Suppressor macrophage (primary cell): Measurements from ENCODE around the gene AGBL4.

Experiments used
- DNase-seq, 4 experiments: peaks; one replicate each; pipeline ENCODE4 v3.0.0-alpha.2; 2020 to 2022

Gene AGBL4

DNA sequence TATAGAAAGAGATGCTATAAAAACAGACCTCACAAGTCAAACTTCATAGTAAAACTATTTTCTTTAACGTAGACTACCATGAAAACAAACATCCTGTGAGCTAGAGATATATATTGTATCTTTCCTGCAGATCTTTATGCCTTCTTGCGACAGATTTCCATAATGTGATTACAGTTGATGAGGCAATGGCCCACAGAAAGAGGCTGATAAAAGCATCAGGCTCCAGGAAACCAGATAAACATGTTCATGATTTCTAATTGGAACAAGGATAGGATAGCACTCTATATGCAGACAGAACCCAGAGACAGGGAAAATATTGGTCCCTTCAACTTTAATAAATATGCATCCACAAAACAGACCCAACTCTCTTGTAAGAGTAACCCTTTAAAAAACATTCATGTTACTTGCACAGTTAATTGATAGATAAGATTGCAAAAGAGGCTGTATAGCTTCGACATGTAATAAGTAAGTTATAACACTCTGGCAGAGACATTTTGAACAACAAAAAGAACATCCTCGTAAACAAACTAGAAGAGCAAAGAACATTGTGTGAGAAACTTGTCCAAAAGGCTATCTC is 329.4 kb downstream of the AGBL4 start:
- no peak for DNase-seq

DNA sequence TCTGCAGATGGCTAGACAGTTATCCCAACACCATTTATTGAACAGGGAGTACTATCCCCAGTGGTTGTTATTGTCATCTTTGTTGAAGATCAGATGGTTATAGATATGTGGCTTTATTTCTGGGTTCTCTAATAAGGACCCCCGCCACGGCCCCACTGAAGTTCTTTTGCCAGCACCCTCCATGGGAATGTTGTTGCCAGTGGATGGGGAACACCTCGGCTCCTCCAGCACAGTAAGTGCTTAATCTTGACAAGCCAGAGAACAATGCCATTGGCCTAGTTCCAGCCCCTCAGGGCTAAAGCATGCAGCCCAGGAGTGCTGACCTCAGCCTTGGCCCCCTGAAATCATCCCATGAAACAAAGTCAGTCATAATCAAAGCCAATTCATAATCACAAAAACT is 337.6 kb downstream of the AGBL4 start:
- DNase-seq: no peak

DNA sequence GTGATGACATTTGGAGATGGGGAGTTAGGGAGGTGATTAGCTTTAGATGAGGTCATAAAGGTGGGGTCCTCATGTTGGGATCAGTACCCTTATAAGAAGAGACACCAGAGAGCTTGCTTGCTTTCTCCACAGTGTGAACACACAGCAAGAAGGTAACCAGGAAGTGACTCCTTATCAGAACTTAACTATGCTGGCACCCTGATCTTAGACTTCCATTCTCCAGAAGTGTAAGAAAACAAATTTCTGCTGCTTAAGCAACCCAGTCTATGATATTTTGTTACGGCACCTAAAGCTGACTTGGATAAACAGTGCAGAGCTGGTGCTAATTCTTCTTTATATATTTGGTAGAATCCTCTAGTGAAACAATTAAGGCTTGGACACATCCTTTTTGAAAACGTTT is 346.0 kb downstream of the AGBL4 start:
- DNase-seq: no peak

DNA sequence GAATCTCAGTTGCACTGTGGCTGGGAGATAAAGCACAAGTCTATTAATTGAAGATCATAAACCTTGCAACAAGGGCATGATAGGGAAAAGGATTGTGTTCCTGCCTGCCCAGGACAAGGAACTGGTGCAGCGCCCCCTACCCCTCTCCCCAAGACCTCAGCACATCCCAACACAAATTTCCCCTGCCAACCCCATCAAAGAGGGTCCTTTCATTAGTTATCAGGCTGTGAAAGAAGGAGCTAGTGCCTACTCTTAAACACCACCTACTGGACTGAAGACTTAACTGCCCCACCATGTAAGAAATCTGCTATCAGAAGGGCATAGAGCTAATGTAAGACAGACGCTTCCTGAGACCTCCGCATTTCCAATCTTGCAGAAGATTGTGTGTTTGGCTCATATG is 372.6 kb downstream of the AGBL4 start:
- DNase-seq: no peak

DNA sequence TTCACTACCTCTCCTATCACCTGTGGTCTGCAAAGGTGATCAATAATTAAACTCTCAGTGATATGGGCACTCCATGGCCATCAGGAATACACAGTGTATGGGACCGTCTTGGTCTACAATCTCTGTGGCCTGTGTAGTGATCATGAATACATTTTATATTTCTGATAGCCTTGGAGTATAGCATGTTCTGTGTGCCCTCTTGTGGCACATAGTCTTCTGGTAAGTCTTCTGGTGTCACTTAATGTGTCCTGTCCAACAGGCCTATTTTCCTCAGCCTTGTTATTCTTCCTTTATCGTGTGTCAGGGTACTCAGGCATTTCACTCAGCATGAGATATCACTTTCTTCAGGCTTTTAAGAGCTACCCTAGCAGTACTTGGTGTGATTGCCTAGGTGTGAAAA is 393.6 kb downstream of the AGBL4 start:
- DNase-seq: no peak

DNA sequence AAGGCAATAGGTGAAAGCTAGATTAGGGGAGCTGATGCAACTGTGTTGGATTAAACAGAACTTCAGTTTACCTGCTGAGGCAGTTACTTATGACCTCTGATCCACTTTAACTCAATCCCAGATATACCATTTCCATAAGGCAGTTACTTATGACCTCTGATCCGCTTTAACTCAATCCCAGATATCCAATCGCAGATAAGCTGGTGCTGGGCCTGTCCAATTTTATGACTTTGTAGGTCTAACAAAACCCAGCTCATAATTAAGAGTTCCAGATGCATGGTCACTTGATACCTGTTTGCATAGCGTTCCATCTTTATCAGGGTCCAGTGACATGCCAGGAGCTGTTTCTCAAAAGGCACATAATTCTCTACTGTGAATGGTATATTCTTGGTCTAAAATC is 396.0 kb downstream of the AGBL4 start:
- no peak for DNase-seq

DNA sequence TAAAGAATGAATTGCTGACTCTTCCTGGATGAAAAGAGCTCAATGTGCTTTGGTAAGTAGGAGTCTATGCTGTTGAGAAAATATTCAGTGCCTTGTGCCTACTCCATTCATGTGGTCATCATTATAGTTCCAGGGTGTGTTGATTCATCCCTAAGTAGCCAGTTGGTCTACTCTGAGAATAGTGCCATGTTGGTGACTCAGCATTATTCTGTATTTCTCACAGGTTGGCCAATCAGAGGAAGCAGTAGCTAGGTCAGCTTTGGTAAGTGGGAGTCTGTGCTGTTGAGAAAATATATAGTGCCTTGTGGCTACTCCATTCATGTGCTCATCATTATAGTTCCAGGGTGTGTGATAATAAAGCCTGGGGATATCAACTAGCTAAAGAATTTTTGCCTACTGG is 397.3 kb downstream of the AGBL4 start:
- DNase-seq: no peak

DNA sequence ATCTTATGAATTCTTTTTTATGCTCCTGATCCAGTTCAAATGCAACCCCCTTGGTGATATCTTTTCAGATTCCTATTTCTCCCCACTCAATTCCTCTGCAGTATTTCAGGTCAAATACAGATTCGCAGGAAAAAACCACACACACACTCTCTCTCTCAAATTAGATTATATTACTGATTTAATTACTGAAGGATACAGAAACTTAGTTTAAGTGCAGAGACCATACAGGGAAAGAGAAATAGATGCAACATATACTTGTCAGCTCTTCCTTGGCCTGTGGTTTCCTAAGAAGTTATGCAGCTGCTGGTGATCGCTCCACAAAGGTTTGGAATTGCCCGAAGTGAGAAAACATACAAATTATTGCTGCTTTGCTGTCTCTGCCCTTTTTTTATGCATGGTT is 400.9 kb downstream of the AGBL4 start:
- DNase-seq: no peak

DNA sequence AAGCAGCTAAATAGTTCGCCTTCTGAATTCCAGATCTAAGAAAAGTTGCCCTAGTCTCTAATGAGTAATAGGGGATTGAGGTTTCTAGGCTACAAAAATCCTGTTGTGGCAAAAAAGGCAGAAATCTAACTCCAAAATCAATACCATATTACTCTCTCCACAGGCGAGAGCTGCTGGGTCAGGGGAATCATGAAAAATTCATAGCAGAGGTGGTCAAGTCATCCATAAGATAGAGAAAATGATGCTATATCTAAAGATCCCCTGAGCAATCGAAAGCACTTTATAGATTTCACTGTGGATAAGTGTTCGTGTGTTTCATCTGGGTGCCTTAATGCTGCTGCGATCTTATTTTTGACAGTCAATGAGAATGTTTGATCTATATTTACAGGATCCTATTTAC is 417.7 kb downstream of the AGBL4 start:
- no peak for DNase-seq

DNA sequence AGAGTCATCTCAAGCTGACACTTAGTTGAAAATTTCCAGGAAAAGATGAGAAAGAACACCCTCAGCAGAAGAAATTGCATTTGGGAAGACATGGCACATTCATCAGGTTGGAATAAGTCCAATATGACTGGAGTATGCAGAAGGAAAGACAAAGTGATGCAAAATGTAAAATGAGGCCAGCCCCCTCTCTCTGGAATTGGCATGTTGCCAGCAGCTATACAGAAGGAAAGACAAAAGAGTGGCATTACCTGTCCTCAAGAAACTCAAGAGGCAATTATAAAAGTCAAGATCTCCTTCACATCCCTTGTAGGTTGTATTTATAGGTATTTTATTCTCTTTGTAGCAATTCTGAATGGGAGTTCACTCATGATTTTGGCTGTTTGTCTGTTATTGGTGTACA is 426.3 kb downstream of the AGBL4 start:
- DNase-seq: no peak

DNA sequence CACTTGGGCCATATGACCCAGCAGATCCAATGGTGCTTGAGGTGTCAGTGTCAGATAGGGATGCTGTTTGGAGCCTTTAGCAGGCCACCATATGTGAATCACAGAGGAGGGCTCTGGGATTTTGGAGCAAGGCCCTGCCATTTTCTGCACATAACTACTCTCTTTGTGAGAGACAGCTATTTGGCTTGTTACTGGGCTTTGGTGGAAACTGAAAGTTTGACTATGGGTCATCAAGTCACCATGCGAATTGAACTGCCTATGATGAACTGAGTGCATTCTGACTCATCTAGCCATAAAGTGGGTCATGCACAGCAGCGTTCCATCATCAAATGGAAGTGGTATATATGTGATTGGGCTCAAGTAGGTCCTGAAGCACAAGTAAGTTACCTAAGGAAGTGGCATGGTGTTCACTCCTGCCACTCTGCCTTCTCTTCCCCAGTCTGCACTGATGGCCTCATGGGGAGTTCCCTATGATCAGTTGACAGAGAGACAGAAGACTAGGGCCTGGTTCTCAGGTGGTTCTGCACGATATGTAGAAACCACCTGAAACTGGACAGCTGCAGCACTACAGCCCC is 447.3 kb downstream of the AGBL4 start:
- DNase-seq: no peak

DNA sequence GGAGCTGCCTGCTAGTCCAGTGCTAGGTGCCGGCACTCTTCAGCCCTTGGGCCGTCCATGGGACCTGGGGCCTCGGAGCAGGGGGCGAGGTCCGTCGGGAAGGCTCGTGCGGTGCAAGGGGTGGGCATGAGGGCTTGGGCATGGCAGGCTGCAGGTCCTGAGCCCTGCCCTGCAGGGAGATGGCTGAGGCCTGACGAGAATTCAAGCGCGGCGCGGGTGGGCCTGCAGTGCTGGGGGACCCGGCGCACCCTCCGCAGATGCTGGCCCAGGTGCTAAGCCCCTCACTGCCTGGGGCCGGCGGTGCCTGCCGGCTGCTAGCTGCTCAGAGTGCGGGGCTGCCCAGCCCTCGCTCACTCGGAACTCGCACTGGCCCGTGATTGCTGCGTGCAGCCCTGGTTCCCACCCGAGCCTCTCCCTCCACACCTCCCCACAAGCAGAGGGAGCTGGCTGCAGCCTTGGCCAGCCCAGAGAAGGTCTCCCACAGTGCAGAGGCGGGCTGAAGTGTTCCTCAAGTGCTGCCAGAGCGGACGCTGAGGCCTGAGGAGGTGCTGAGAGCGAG is 467.0 kb downstream of the AGBL4 start:
- DNase-seq: no peak

DNA sequence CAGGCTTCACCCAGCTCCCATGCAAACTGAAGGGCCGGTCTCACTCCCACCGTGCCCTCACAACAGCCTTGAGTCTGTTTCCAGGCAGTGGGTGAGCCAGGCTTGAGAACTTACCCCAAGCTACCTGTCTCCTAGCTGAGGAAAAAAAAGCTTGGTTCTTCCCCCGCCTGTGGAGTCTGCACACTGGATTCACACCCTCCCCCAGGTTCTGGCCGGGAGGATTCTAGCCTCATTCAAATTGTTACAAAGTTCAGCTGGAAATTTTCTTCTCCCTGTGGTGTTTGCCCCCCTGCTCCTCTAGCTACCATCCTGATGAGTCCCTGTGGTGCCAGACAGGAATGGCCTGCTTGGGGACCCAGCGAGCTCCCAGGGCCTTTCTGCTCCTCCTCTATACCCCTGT is 471.7 kb downstream of the AGBL4 start:
- no peak for DNase-seq

DNA sequence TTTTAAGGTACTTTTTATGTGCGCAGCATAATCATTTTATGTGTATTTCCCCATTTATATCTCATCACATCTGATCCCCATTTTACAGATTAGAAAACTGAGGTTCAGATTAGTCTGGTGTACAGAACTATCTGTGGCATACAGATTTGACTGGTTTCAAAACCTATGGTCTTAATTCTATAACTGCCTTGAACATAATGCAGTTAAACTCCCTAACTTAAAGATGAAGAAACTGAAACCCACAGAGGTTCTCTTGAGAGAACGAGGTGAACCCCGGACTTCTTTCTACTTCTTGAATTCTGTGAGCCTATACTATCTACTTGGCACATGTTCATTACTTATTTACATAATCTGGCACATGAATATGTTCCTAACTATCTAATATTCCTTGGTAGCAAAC is 479.1 kb downstream of the AGBL4 start:
- DNase-seq: no peak

DNA sequence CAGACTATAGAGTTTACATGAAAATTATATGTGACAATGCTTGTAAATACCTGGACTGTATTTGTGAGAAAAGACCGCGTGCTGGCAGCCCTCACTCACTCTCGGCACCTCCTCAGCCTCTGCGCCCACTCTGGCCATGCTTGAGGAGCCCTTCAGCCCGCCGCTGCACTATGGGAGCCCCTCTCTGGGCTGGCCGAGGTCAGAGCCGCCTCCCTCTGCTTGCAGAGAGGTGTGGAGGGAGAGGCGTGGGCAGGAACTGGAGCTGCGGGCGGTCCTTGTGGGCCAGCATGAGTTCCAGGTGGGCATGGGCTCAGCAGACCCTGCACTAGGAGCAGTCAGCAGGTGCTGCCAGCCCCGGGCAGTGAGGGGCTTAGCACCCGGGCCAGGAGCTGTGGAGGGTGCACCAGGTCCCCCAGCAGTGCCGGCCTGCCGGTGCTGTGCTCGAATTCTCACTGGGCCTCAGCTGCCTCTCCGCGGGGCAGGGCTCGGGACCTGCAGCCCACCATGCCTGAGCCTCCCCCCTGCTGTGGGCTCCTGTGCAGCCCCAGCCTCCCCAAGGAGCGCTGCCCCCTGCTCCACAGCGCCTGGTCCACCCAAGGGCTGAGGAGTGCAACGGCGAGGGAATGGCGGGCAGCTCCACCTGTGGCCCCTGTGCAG is 482.5 kb downstream of the AGBL4 start:
- no peak for DNase-seq

DNA sequence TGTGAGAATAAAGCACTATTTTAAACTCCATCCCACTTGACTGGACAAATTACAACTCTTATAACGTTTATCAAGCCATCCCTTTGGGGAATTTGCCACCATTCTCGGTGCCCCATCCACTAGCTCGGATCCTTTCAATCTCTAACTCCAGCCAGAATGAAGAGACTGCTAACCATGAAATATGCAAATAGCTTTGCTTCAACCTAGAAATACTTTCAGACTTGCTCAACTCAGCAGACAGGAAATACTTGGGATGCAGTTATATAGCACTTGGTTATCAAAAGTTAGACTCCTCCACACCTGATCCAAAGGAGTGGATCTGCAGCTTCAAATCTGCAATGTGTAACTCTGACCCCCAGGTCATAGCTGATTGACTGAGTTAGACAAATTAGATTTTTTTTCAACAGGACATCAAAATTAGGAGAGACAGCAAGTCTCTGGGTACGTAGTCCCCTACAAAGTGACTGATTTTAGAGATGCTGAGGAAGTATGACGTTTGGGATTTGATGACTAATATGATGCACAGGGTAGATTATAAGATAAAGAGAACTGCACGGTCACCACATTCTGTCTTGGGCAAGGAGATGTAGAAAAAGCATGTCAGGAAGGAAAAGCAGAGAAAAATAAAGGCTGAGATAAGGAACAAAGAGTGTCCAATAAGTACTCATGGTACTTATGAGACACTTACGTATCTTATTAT is 496.0 kb downstream of the AGBL4 start:
- DNase-seq: no peak

DNA sequence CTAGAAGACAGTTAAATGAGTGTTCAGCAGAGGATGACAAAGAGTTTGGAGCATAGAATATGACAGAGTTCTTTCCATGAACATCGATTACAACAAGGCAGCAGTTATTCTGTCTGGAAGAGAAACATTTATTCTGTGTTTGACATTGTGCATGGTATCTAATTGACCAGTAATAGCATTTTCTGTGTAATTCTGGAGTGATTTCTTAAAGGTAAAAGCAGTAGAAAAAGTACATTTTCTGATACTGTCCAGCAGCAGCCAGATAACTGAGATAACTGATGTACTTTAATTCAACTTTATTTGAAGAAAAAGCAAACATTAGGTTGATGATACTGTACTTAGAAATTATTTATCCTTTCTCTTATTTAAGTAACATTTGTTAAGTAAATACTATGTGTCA is 497.1 kb downstream of the AGBL4 start:
- DNase-seq: no peak

DNA sequence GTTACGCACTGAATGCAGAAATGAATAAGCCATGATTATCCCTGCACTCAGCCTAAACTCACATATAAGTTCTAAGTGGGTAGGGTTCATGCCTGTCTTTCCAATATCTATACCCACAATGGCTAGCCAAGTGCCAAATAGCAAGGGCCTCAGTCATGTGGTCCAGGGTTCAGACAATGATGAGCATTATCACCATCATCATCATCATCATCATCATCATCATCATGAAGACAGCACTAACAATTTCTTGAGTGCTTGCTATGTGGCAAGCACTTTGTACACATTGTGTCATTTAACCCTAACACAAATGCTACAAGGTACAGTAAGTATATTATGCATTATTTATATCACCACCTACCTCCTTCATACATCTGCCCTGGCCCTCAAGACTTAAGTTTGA is 500.0 kb downstream of the AGBL4 start:
- DNase-seq: no peak

DNA sequence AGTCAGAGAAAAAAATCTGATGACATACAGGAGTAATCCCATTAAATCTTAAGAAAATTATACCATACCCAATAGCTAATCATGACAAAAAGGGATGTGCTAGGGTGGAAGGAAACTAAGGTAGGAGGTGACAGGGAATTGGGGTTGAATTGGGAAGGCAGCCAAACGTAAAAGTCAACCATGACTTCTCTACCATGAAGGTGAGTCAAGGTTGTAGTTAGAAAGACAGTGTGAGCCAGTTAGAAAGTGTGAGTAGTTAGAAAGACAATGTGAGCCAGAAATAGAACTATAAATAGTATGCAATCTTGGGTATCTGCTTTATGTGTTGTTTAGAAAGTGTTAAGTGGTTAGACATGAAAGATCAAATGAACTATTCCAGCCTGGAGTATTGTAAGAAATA is 556.8 kb downstream of the AGBL4 start:
- no peak for DNase-seq

DNA sequence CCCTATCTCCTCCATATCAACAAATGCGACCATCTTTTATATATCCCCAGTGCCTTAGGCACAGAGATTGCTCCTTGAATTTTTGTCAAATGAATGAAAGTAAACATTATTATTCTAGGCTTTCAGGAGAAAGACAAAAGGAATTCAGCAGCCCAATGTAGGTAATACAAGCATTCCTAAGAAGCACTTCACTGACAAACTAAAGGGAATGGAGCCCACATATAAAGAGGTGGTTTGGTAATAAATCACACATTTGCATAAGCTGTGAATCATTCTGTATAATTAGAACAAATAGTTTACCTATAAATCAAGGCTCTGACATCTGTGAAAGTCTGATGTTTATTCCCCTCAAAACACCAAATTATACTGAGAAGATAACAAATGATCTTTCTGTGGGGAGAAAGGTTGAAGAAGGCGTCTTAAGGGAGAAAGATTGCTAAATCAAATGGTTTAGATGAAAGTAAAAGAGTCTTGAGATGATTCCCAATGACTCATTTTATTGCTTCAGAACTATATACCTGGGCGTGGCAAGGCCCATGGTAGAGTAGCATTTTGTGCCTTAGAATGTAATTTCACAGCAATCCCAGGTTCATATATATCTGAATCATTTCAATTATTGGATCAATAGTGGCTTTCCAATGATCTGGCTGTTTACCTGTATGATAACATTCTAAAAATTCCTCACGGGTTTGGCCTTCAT is 558.1 kb downstream of the AGBL4 start:
- no peak for DNase-seq

DNA sequence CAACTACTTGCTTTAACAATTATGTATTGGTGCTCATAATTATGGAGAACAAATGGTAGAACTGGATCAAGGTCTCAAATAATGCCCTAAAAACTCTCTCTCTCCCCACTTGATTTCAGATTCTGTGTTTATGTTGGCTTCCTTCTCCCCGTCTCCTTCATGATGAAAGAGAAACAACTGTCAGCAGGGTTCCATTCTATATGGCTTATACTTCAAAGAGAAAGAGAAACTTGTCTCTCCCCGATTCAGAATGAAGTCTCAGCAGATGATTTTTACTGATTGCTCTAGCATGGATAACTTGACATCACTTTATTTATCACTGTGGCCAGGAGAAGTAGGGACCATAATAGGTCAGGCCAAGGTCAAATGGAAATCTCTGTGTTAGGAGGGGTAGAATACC is 575.6 kb downstream of the AGBL4 start:
- no peak for DNase-seq

DNA sequence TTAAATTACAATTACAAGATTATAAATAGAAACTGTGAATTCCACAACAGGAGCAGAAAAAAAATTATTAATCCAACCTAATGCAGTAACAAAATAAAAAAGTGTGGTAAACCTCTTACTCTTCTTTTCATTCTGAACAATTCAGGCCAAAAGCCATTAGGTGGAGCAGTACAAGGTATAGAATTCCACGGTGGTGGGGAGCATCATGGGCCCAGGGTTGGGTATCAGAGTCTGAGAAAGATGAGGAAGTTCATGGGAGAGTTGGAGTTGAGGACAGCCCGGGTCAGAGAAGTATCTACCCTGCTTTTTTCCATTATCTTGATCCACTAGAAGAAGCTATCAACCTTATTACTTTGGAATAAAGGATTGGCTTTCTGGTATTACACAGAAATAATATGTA is 586.9 kb downstream of the AGBL4 start:
- DNase-seq: no peak

DNA sequence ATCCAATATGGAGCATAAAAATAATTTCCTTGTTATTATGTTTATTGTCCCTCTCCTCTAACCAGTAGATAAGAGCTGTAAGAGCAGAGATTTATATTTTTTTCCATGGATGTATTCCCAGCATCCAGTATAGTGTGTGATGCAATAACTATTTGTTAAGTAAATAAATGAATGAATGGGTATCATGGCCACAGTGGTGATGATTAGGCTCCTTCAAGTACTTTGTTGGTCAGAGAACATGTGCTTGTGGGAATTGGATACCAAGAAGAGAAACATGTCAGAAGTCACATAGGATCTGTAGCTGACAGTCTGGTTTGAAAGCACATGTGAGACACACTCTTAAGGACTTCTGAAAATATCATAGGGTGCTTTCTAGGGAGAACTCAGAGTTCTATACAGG is 588.5 kb downstream of the AGBL4 start:
- DNase-seq: no peak
